Measurements from ENCODE around the gene PTPRK.

The PTPRK gene

DNA sequence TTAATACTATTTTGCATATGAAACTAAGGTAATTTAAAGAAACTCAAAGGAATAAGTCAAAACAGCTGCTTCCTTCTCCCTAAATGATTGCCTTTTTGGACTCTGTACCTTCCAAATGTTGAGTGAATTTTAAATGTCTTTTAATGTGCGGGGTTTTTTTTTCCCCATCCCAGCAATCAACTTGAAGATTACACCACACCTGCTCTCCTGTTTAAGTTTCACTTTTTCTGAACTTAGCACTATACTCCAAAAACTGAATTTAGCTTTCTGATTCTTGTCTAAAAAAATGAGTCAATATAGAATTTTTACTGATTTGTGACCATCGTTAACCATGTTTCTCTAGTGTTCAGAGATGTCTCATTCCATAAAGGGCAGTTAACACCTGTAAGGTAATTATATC, 398.8 kb downstream of the PTPRK start:
- Mint-ChIP-seq H3K9me3 (no peaks in the 10 kb centered on the region), H3K4me1 (no peaks in the 10 kb centered on the region), H3K4me3 (no peak overlapping the region), H3K27me3 (ENCODE audit: low read depth) (no peaks in the 10 kb centered on the region), H3K36me3 (ENCODE audit: low read depth) (no peaks in the 10 kb centered on the region), H3K27ac (no peak overlapping the region)
- TF ChIP-seq, protein P1, sequence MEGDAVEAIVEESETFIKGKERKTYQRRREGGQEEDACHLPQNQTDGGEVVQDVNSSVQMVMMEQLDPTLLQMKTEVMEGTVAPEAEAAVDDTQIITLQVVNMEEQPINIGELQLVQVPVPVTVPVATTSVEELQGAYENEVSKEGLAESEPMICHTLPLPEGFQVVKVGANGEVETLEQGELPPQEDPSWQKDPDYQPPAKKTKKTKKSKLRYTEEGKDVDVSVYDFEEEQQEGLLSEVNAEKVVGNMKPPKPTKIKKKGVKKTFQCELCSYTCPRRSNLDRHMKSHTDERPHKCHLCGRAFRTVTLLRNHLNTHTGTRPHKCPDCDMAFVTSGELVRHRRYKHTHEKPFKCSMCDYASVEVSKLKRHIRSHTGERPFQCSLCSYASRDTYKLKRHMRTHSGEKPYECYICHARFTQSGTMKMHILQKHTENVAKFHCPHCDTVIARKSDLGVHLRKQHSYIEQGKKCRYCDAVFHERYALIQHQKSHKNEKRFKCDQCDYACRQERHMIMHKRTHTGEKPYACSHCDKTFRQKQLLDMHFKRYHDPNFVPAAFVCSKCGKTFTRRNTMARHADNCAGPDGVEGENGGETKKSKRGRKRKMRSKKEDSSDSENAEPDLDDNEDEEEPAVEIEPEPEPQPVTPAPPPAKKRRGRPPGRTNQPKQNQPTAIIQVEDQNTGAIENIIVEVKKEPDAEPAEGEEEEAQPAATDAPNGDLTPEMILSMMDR (IDR thresholded peaks at IDR 0.05; ENCODE audit: unreplicated experiment in 3 of 3): no peak

DNA sequence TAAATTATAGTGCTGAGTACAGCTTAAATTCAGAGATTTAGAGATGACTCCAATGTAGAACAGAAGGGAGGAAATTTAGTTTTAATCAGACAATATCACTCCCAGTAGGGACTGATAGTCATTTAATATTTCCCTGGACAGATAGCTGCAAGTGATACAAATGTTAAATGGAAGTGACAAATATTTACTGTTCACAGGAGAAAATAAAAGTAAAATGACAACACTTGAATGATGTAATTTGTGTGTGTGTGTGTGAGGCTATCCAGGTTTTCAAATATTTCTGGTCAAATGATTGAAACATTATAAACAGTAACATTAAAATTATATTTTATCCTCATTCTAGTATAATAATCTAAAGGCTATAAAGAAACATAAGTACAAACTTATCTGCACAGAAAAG, 399.2 kb downstream of the PTPRK start:
- Mint-ChIP-seq H3K27ac (no peak overlapping the region), H3K9me3 (no peaks in the 10 kb centered on the region), H3K4me1 (no peaks in the 10 kb centered on the region), H3K4me3 (no peak overlapping the region), H3K36me3 (ENCODE audit: low read depth) (no peaks in the 10 kb centered on the region), H3K27me3 (ENCODE audit: low read depth) (no peaks in the 10 kb centered on the region)
- TF ChIP-seq, protein P1 (IDR thresholded peaks at IDR 0.05; ENCODE audit: unreplicated experiment in 3 of 3): no peak

DNA sequence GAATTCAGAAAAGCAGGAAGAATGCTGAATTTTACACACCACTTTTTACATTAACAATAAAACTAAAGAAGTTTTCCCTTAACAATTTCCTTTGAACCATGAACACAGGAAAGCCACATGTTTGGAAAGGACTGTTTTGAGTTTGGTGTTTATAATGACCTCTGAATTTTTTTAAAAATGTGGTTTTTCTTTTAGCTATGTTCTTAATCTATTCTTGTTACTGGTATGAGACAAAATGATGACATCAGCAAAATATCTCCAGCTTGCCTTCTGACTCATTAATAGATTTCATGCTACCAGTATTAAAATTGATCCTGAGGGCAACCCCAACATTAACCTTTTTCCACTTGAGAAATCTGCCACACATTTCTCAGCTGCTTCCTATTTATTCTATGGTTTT, 402.0 kb downstream of the PTPRK start:
- no peaks in the 10 kb centered on the region for H3K4me1 Mint-ChIP-seq
- H3K36me3 Mint-ChIP-seq (ENCODE audit: low read depth): no peaks in the 10 kb centered on the region
- H3K27me3 Mint-ChIP-seq (ENCODE audit: low read depth): no peaks in the 10 kb centered on the region
- no peak overlapping the region for H3K4me3 Mint-ChIP-seq
- no peaks in the 10 kb centered on the region for H3K9me3 Mint-ChIP-seq
- TF ChIP-seq, protein P1 (IDR thresholded peaks at IDR 0.05; ENCODE audit: unreplicated experiment in 3 of 3): no peak
- no peak overlapping the region for H3K27ac Mint-ChIP-seq

DNA sequence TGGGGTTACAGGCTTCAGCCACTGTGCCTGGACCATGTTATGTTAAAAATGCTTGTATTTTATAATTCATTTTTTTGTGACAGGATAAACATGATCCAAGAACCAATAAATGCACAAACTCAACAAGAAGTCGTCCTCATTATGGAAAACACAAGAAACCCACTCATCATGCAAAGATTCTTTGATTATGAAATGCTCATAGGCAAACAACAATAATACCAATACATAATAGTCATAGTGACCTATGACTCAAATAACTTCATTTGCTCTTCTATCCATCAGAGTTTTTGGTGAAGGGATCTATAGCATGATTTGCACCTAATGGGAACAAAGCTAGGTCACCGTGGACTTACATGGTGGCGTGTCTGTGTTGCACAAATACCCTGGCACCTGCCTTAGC, 402.5 kb downstream of the PTPRK start:
- no peak overlapping the region for H3K4me3 Mint-ChIP-seq
- TF ChIP-seq, protein P1 (IDR thresholded peaks at IDR 0.05; ENCODE audit: unreplicated experiment in 3 of 3): no peak
- H3K27me3 Mint-ChIP-seq (ENCODE audit: low read depth): no peaks in the 10 kb centered on the region
- no peaks in the 10 kb centered on the region for H3K9me3 Mint-ChIP-seq
- no peaks in the 10 kb centered on the region for H3K36me3 Mint-ChIP-seq (ENCODE audit: low read depth)
- no peak overlapping the region for H3K27ac Mint-ChIP-seq
- peaks cover 2% of the 10 kb centered on the region for H3K4me1 Mint-ChIP-seq

DNA sequence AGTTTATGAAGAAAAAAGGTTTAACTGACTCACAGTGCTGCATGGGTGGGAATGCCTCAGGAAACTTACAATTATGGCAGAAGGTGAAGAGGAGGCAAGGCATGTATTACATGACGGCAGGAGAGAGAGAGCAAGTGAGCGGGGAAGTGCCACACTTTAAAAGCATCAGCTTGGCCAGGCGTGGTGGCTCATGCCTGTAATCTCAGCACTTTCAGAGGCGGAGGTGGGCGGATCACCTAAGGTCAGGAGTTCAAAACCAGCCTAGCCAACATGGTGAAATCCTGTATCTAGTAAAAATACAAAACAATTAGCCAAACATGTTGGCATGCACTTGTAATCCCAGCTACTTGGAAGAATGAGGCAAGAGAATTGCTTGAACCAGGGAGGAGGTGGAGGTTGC, 406.2 kb downstream of the PTPRK start:
- no peaks in the 10 kb centered on the region for H3K27me3 Mint-ChIP-seq (ENCODE audit: low read depth)
- no peaks in the 10 kb centered on the region for H3K36me3 Mint-ChIP-seq (ENCODE audit: low read depth)
- no peak overlapping the region for H3K27ac Mint-ChIP-seq
- peaks cover 21% of the 10 kb centered on the region for H3K4me1 Mint-ChIP-seq
- H3K9me3 Mint-ChIP-seq: no peaks in the 10 kb centered on the region
- H3K4me3 Mint-ChIP-seq: no peak overlapping the region
- TF ChIP-seq, protein P1 (IDR thresholded peaks at IDR 0.05; ENCODE audit: unreplicated experiment in 3 of 3): no peak

DNA sequence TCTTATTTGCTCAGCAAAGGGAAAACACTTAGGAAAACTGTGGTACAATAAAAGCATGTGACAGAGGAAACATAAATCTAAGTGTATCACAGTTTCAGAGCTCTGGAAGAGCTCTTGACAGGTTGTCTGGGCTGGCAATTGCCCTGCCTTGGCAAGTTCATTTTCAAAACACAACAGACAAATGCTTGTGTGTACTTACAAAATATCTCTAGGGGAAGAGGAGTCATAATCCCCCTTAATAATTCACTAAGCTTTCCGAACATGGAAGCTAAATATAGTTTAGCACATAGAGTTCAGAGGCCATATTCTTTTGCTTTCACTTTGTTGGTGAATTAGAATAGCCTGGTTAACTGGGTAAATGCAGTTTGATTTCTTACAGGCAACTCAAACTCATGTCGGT, 407.9 kb downstream of the PTPRK start:
- Mint-ChIP-seq H3K36me3 (ENCODE audit: low read depth) (no peaks in the 10 kb centered on the region), H3K27ac (peak overlapping the region; percentile 1 to 60 (median 13)), H3K27me3 (ENCODE audit: low read depth) (no peaks in the 10 kb centered on the region), H3K4me1 (peaks cover 21% of the 10 kb centered on the region), H3K4me3 (peak overlapping the region in 1 of 3 experiments; percentile 2), H3K9me3 (no peaks in the 10 kb centered on the region)
- TF ChIP-seq, protein P1 (IDR thresholded peaks at IDR 0.05; ENCODE audit: unreplicated experiment in 3 of 3): no peak

Measured in nephron (organoid).